ENCODE measurements around the gene MZB1. TPM values are rescaled to one million over a fixed set of nuclear protein-coding genes. Genes with fewer than 3 reads are reported as not detected.

MZB1 gene
- total RNA-seq, 4 donors from 2014 or later: 1.1 to 6.0 TPM; not detected in 2

- Histone ChIP-seq H3K9me3 (no peaks in the 10 kb centered on the region), H3K27me3 (no peaks in the 10 kb centered on the region), H3K4me1 (peaks cover 14 to 26% of the 10 kb centered on the region in 2 donors), H3K27ac (no peak overlapping the region), H3K4me3 (replicated peaks in 1 of 3) (no peak overlapping the region), H3K36me3 (no peaks in the 10 kb centered on the region)
- 88 to 97% methylated on average over 2 of the region's 2 CpGs for WGBS, 2 donors
- intact Hi-C loops (cut with DNase I): loop anchor here (5.0 kb wide), 1 partner anchor 48 kb away; the partner anchor contains the start of gene MATR3
- no peak for DNase-seq
- TF ChIP-seq POLR2A (IDR thresholded peaks at IDR 0.05) (no peak), CTCF (IDR thresholded peaks at IDR 0.05) (no peak)
Observed at GRCh38 chr5:139340051-139340450, 49.7 kb downstream of the MZB1 start.

Other genes with a start within 250 kb of the MZB1 start
- gene SIL1, start 191.5 kb downstream of the MZB1 start, total RNA-seq: 100 to 1,000 TPM in 2 of 4 donors, 10 to 100 TPM in 2; 57.5 to 103 (median 81.7) TPM
- 100 to 1,000 TPM; 343 to 366 (median 354) TPM for gene MATR3, start 96.2 kb downstream of the MZB1 start, total RNA-seq
- 100 to 1,000 TPM in 3 of 4 donors, 10 to 100 TPM in 1; 92.7 to 136 (median 117) TPM for gene PAIP2, start 48.1 kb downstream of the MZB1 start, total RNA-seq
- not detected for gene SLC23A1, start 6.6 kb downstream of the MZB1 start, total RNA-seq
- 1 to 10 TPM; 1.6 to 4.2 (median 1.9) TPM for gene PROB1, start 5.2 kb upstream of the MZB1 start, total RNA-seq
- gene SPATA24, start 14.2 kb upstream of the MZB1 start, total RNA-seq: 10 to 100 TPM in 1 of 4 donors, 1 to 10 TPM in 3; 6.5 to 14.2 (median 7.3) TPM
- 10 to 100 TPM in 3 of 4 donors, 1 to 10 TPM in 1; 7.9 to 21.0 (median 12.7) TPM for gene DNAJC18, start 49.6 kb upstream of the MZB1 start, total RNA-seq
- 10 to 100 TPM; 26.7 to 46.2 (median 31.4) TPM for gene ECSCR, start 72.8 kb upstream of the MZB1 start, total RNA-seq
- not detected for gene SMIM33, start 81.1 kb upstream of the MZB1 start, total RNA-seq
- 10 to 100 TPM; 28.4 to 59.9 (median 38.6) TPM for gene STING1, start 92.8 kb upstream of the MZB1 start, total RNA-seq
- gene UBE2D2, start 171.4 kb upstream of the MZB1 start, total RNA-seq: 100 to 1,000 TPM in 2 of 4 donors, 10 to 100 TPM in 2; 72.4 to 125 (median 99.5) TPM

Data from thyroid gland (tissue), 4 donors.